GM18951 (cell line): ENCODE results near the gene FBXW7.
"Not testable (repeated sequence)": the region's sequence is repeated elsewhere in the genome, so short reads cannot be mapped to it uniquely, and the experiment has no call there.

Experiments
- POLR2A ChIP-seq: IDR thresholded peaks from 4 replicates; pipeline ENCODE4 v1.6.1; 2011; ENCODE audit warnings: mild to moderate bottlenecking; ENCODE audit not compliant: insufficient read length, insufficient read depth; ENCODE audit errors: extremely low read depth
- in situ Hi-C: fragments of 300-500 bp; cut with MboI; formaldehyde crosslinking; loops from one replicate; pipeline ENCODE4 v1.12.0; 2022; ENCODE audit warnings: low sequenced_read_pairs, mixed read lengths, inconsistent platforms; ENCODE audit not compliant: unreplicated experiment

FBXW7 gene

DNA sequence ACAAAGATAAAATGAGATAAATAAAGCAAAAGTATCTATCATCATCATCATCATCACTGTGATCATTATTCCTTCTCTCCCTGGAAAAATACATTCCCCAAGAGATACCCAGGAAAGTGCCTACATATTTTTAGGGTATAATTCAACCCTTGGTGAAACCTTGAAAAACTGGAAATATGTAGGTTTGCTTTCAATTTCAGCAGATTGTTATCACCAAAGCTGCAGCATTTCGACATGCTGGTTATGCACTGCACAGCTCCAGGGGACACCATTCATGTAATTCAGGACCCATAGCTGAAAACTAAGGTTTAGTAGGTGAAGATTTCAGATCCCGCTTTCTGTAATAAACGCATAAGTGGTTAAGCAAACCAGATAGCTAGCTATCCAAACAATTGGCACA, 28.4 kb upstream of the FBXW7 start:
- in situ Hi-C loops = no loop called here
- no peak for TF ChIP-seq POLR2A

- TF ChIP-seq POLR2A = no peak
- in situ Hi-C loops = no loop called here
Measured at GRCh38 chr4:152563209-152563608, 27.3 kb upstream of the FBXW7 start.

DNA sequence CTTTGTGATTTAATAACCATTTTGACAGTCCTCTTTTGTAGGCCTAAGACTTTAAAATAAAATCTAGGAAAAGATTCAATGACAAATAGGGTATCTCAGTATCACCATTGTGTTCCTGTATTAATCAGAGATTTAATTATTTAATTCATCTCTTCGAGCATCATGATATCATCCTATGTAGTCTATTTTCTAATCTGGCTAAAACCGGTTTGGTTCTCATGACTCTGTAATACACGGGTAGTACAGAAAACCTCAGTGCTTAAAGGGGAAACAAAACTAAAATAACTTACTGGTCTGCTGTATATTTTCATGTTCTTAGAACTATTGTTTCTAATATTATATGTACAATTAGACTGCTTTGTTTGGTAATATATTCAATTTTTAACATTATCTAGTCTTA, 23.7 kb upstream of the FBXW7 start:
- in situ Hi-C loops = no loop called here
- TF ChIP-seq POLR2A = no peak

GRCh38 chr4:152558396-152558795, 22.5 kb upstream of the FBXW7 start:
- no peak for TF ChIP-seq POLR2A
- in situ Hi-C loops = no loop called here

- in situ Hi-C loops = no loop called here
- no peak for TF ChIP-seq POLR2A
Measured at GRCh38 chr4:152556834-152557233, 20.9 kb upstream of the FBXW7 start.

GRCh38 chr4:152556283-152556682, 20.4 kb upstream of the FBXW7 start:
- in situ Hi-C loops = no loop called here

GRCh38 chr4:152554742-152555141, 18.9 kb upstream of the FBXW7 start:
- in situ Hi-C loops = no loop called here
- TF ChIP-seq POLR2A = no peak

More at GRCh38 chr4:152556283-152556682, 20.4 kb upstream of the FBXW7 start:
- TF ChIP-seq POLR2A = no peak

- in situ Hi-C loops = not testable (repeated sequence)
Measured at GRCh38 chr4:152550687-152551086, 14.8 kb upstream of the FBXW7 start.

DNA sequence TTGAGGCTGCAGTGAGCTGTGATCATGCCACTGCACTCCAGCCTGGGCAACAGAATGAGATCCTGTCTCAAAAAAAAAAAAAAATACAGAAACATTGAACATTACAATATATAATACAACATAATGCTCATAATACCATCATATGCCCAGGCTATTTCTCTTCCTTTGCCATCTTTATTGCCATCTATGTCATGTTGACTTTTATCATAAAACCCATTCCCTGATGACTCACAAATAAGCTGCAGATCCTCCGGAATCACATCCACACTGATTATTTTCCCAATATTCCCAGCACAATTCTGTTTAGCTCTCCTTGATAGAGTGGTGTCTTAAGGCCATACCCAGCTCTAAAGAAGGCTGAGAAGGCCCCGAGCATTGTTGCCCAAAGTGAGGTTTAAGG, 9.2 kb upstream of the FBXW7 start:
- TF ChIP-seq POLR2A = no peak
- in situ Hi-C loops = no loop called here

DNA sequence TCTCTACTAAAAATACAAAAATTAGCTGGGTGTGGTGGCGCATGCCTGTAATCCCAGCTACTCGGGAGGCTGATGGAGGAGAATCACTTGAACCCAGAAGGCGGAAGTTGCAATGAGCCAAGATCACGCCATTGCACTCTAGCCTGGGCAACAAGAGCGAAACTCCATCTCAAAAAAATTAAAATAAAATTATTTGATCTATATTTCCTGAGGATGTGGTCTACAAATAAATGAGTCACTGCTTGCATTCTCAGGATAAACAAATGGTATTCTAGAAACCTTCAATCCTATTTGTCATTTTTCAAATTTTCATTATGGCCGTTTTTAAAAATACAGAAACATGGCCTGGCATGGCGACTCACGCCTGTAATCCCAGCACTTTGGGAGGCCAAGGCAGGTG, 8.6 kb upstream of the FBXW7 start:
- in situ Hi-C loops = not testable (repeated sequence)

- in situ Hi-C loops = no loop called here
Measured at GRCh38 chr4:152540941-152541340, 5.0 kb upstream of the FBXW7 start.

DNA sequence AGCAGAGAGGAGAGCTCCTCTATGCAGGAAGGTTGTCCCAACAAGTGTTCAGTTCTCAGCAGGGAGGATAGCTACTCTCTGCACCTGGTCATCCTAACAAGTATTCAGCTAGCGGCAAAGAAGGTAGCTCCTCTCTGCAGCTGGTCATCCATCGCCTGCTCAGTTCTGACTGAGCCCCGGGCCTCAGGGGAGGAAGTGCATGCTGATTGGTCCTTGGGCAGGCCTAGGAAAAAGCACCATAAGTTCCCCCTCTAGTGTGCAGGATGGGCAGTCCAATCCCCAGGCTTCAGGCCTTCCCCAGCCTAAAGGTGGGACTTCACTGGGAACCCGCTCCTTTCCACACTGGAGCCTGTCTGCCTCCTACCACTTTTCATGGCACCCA, 4.4 kb upstream of the FBXW7 start:
- TF ChIP-seq POLR2A = peak; percentile 40
- in situ Hi-C loops = no loop called here

More at GRCh38 chr4:152540941-152541340, 5.0 kb upstream of the FBXW7 start:
- TF ChIP-seq POLR2A = peak; percentile 26

GRCh38 chr4:152539556-152540292, 3.8 kb upstream of the FBXW7 start:
- TF ChIP-seq POLR2A = peak; percentile 9
- in situ Hi-C loops = no loop called here

DNA sequence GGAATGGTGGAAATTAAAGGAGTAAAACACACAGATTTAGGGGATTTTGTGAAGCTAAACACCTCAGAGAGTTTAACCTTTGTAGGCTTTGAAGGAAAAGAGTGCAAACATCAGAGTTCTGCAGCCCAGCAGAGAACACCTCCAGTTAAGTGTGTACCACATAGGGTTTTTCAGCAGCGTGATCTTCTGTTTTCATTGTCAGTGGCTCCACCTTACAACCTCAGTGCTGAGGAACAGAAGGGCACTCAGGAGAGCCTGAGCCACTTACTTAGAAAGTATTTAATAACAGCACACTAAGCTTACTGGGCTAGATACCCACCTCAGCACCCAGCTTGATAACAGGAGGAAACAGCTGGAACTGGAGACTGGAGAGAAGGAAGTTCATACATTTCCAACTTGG, 2.0 kb upstream of the FBXW7 start:
- TF ChIP-seq POLR2A = peak; percentile 5
- in situ Hi-C loops = no loop called here
